ENCODE data around the gene THOP1.

Gene THOP1

GRCh38 chr19:2767688-2768087 is 17.6 kb upstream of the THOP1 start:
- H3K36me3 ChIP-seq (ENCODE audit: insufficient read depth, low read length) = peaks cover 59% of the 10 kb centered on the region
- no peak overlapping the region for H3K4me3 ChIP-seq (ENCODE audit: low read length)
- H2AFZ ChIP-seq (ENCODE audit: low read depth, low read length) = no peak overlapping the region
- no peaks in the 10 kb centered on the region for H3K27me3 ChIP-seq (ENCODE audit: insufficient read depth, low read length)
- H3K9me3 ChIP-seq (ENCODE audit: low read length) = no peaks in the 10 kb centered on the region
- no peaks in the 10 kb centered on the region for H3K4me1 ChIP-seq (ENCODE audit: insufficient read depth, low read length)

DNA sequence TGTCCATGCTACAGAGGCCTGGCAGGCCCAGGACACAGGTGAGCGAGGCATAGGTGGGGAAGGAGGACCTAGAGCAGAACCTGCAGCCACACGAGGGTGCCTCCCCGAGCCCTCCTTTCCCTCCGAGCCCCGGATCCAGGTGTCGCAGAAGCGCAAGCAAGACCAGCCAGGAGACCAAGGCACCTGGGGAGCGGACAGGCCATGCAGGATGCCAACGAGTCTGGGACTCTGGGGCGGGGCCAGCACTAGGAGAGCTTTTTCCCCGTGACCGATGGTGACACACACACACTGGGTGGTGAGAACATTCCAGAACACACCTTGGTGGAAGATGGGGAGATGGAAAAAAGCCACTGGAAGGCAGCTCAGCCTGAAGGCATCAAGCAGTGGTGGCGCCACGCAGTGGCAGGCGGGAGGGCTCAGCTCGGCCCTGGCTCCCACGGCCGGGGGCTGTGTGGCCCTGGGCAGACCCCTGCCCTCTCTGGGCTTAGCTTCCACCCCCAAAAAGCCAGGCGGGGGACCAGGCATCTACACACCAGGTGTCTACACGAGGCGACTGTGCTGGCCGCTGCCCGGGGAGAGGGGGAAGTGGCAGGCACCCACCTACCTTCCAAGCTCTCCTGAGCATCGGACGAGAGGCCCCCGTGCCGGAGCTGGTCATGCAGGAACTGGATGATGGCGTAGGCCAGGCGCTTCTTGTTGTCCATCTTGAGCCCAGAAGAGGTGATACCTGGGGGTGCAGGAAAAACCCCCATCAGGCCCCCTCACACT is 16.8 kb upstream of the THOP1 start:
- Histone ChIP-seq H3K36me3 (ENCODE audit: insufficient read depth, low read length) (peaks cover 55% of the 10 kb centered on the region), H3K27me3 (ENCODE audit: insufficient read depth, low read length) (no peaks in the 10 kb centered on the region)

GRCh38 chr19:2769218-2769617 is 16.1 kb upstream of the THOP1 start:
- H3K36me3 ChIP-seq (ENCODE audit: insufficient read depth, low read length) = peaks cover 49% of the 10 kb centered on the region
- no peak overlapping the region for H2AFZ ChIP-seq (ENCODE audit: low read depth, low read length)
- H3K4me3 ChIP-seq (ENCODE audit: low read length) = no peak overlapping the region
- no peaks in the 10 kb centered on the region for H3K27me3 ChIP-seq (ENCODE audit: insufficient read depth, low read length)
- no peaks in the 10 kb centered on the region for H3K4me1 ChIP-seq (ENCODE audit: insufficient read depth, low read length)
- peaks cover 2% of the 10 kb centered on the region for H3K9me3 ChIP-seq (ENCODE audit: low read length)

More for the DNA sequence above, 16.8 kb upstream of the THOP1 start:
- Histone ChIP-seq H3K4me3 (ENCODE audit: low read length) (no peak overlapping the region), H3K4me1 (ENCODE audit: insufficient read depth, low read length) (no peaks in the 10 kb centered on the region), H2AFZ (ENCODE audit: low read depth, low read length) (no peak overlapping the region), H3K9me3 (ENCODE audit: low read length) (no peaks in the 10 kb centered on the region)

DNA sequence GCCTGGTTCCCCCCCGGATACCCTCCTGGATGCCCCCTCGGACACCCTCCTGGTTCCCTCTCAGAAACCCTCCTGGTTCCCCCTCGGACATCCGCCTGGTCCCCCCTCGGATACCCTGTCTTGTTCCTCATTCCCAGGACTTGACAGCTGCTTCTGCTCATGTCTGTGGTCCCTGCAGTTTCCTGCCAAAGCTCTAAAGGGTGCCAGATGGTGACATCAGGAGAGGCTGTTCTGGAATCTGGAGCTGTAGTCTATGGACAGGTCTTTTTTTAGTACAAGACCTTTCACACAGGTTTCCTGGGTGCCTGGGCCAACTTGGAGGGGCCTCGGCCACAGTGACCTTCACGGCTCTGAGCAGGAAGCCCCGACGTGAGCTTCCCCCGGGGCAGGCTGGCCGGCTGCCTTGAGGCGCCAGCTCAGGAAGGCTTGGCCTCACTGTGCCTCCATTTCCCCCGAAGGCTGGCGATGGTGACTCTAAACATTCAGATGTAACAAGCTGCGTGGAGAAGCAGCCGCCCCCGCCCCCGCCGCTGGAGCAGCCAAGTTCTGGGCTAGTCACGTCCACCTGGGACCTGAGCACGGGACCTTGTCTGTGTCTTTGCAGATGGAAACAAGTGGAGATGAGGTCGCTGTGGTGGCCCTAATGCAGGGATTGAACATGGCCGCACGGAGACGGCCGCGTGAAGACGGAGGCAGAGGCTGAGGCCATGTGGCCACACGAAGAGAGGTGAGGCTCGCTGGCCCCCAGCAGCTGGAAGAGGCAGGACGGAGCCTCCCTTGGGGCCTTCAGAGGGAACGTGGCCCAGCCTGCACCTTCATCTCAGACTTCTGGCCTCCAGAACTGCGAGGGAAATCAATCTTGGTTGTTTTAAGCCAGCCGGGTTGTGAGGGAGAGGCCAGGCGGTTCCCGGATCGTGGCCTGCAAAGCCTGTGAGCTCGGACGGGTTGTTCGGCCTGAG is 15.0 kb upstream of the THOP1 start:
- Histone ChIP-seq H3K9me3 (ENCODE audit: low read length) (peaks cover 2% of the 10 kb centered on the region), H3K36me3 (ENCODE audit: insufficient read depth, low read length) (peaks cover 39% of the 10 kb centered on the region), H2AFZ (ENCODE audit: low read depth, low read length) (no peak overlapping the region), H3K4me3 (ENCODE audit: low read length) (no peak overlapping the region), H3K4me1 (ENCODE audit: insufficient read depth, low read length) (no peaks in the 10 kb centered on the region), H3K27me3 (ENCODE audit: insufficient read depth, low read length) (no peaks in the 10 kb centered on the region)

- Histone ChIP-seq H2AFZ (ENCODE audit: low read depth, low read length) (no peak overlapping the region), H3K36me3 (ENCODE audit: insufficient read depth, low read length) (peaks cover 31% of the 10 kb centered on the region), H3K4me3 (ENCODE audit: low read length) (no peak overlapping the region), H3K4me1 (ENCODE audit: insufficient read depth, low read length) (no peaks in the 10 kb centered on the region), H3K27me3 (ENCODE audit: insufficient read depth, low read length) (no peaks in the 10 kb centered on the region), H3K9me3 (ENCODE audit: low read length) (peaks cover 6% of the 10 kb centered on the region)
These were observed 13.3 kb upstream of the THOP1 start for GRCh38 chr19:2771786-2772674.

GRCh38 chr19:2774083-2774679 is 11.1 kb upstream of the THOP1 start:
- peaks cover 24% of the 10 kb centered on the region for H3K36me3 ChIP-seq (ENCODE audit: insufficient read depth, low read length)
- H2AFZ ChIP-seq (ENCODE audit: low read depth, low read length) = no peak overlapping the region
- H3K9me3 ChIP-seq (ENCODE audit: low read length) = peaks cover 7% of the 10 kb centered on the region
- no peaks in the 10 kb centered on the region for H3K4me1 ChIP-seq (ENCODE audit: insufficient read depth, low read length)
- no peak overlapping the region for H3K4me3 ChIP-seq (ENCODE audit: low read length)
- H3K27me3 ChIP-seq (ENCODE audit: insufficient read depth, low read length) = no peaks in the 10 kb centered on the region

DNA sequence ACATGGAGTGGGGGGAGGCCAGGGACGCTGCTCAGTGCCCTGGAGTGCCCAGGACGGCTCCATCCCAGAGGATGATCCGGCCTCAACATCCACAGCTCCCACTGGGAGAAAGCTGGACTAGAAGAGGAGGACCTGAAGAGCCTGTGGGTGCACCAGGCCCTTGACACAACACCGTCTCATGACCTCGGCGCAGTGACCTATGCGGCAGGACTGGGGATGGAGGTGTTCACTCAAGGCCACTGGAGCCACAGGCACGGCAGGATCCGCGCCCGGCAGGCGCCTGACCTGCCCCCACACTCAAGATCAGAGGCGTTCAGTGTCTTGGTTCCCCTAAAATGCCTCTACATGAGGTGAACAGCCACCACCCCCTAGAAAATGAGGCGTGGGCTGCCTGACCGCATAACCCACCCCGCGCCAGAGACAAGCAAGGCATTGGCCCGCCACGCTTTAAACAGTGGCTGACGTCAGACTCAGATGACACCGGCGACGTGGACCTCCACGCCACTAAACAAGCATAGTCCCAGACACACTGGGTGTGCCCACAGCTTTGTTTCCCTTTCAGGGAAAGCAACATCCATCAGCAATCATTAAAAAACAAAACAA is 10.2 kb upstream of the THOP1 start:
- Histone ChIP-seq H2AFZ (ENCODE audit: low read depth, low read length) (no peak overlapping the region), H3K36me3 (ENCODE audit: insufficient read depth, low read length) (peaks cover 22% of the 10 kb centered on the region), H3K4me3 (ENCODE audit: low read length) (no peak overlapping the region), H3K27me3 (ENCODE audit: insufficient read depth, low read length) (no peaks in the 10 kb centered on the region), H3K4me1 (ENCODE audit: insufficient read depth, low read length) (no peaks in the 10 kb centered on the region), H3K9me3 (ENCODE audit: low read length) (peaks cover 7% of the 10 kb centered on the region)

DNA sequence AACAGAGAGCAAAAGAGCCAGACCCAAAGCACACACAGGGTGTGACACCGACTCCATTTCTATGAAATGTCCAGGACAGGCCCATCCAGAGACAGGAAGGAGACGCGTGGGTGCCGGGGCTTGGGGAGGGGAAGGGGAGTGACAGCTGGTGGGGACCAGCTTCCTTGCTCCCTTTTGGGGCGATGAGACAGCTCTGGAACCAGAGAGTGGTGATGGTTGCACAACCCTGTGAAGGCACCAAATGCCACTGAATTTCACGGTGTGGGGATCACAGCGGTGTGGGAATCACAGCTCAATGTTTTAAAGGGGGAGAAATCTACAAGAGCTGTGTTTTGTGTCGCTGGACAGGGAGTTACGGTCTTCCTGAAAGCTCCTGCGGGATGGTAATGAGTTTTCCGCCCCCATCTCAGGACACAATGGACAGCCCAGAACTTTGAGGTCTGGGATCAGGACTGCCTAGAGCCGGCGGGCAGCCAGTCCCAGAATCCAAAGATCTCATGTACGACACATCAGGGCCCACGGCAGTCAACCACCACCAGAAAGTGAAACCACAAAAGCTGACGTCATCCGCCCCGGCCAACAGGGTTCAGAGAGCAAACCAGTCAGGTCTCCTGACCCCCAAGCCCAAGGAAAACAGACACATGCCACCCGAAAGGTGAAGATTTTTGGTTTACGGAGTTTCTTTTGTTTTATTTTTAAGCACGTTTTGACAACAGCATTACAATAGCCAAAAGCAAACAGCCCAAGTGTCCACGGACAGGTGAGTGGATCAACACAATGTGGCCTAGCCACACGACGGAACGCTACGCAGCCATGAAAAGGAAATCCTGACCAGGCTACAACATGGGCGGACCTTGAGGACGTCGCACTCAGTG is 9.5 kb upstream of the THOP1 start:
- no peak overlapping the region for H2AFZ ChIP-seq (ENCODE audit: low read depth, low read length)
- H3K27me3 ChIP-seq (ENCODE audit: insufficient read depth, low read length) = no peaks in the 10 kb centered on the region
- peaks cover 7% of the 10 kb centered on the region for H3K9me3 ChIP-seq (ENCODE audit: low read length)
- no peaks in the 10 kb centered on the region for H3K4me1 ChIP-seq (ENCODE audit: insufficient read depth, low read length)
- H3K4me3 ChIP-seq (ENCODE audit: low read length) = no peak overlapping the region
- H3K36me3 ChIP-seq (ENCODE audit: insufficient read depth, low read length) = peaks cover 19% of the 10 kb centered on the region

DNA sequence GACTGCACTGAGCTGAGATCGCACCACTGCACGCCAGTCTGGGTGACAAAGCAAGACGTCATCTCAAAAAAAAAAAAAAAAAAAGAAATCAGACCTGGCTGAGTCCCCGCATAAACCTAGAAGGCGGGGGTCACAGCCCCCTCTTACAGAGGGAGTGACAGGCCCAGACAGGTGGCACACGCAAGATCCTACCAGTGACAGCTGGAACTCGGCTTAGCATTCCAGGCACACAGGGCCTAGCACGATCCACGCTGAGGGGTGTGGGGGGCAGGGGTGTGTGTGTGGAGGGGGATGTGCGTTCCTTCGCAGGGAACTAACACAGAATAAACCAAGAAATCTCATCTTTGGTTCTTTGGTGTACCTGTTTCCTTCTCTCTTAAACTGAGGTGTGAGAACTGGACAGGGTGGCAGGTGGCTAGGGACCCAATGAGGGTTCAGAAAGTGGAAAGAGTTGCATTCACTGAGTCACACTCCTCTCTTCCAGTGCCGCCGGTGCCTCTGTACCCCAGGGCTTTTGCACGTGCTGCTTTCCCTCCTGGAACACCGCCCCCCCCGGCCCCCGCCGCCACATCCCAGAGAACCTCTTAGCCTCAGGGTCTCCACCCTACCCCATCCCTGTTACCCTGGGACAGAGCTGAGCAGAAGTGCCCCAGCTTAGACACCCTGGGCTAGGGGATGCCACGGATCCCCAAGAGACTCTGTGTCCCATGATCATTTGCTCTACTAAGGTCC is 7.2 kb upstream of the THOP1 start:
- Histone ChIP-seq H3K27me3 (ENCODE audit: insufficient read depth, low read length) (no peaks in the 10 kb centered on the region), H3K4me3 (ENCODE audit: low read length) (no peak overlapping the region), H3K9me3 (ENCODE audit: low read length) (peaks cover 7% of the 10 kb centered on the region), H2AFZ (ENCODE audit: low read depth, low read length) (no peak overlapping the region), H3K36me3 (ENCODE audit: insufficient read depth, low read length) (peaks cover 19% of the 10 kb centered on the region), H3K4me1 (ENCODE audit: insufficient read depth, low read length) (peaks cover 14% of the 10 kb centered on the region)

DNA sequence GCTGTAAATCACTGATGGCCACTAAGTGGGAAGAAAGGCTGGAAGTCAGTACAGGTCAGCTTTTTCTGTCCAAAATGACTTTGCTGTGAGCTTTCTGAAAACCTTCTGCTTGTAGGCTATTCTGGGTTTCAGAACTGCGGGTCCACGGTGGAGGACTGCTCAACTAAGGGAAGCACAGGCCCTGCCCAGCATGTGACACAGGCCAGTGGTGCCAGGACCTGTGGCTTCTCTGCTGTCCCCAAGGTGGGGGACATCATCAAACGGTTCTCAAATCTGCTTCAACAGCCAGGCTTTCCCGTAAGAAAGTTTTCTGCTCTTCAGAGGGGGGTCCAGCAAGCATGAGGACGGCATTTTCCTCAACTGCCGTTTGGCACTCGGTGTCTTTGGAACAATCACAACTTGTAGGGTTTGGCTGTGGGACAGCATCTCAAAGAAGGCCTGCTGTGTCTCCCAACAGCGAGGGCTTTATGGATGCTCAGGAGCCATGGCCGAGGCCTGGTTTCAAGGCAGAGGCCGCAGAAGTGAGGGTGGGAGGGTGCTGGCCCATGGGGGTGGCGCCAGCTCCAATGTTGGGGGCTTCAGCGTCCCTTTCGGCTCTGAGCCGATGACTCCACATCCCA is 6.1 kb upstream of the THOP1 start:
- Histone ChIP-seq H3K9me3 (ENCODE audit: low read length) (peaks cover 6% of the 10 kb centered on the region), H3K36me3 (ENCODE audit: insufficient read depth, low read length) (peaks cover 19% of the 10 kb centered on the region), H3K4me3 (ENCODE audit: low read length) (no peak overlapping the region), H3K27me3 (ENCODE audit: insufficient read depth, low read length) (no peaks in the 10 kb centered on the region), H2AFZ (ENCODE audit: low read depth, low read length) (no peak overlapping the region), H3K4me1 (ENCODE audit: insufficient read depth, low read length) (peaks cover 17% of the 10 kb centered on the region)

- H3K4me1 ChIP-seq (ENCODE audit: insufficient read depth, low read length) = peaks cover 21% of the 10 kb centered on the region
- peaks cover 19% of the 10 kb centered on the region for H3K36me3 ChIP-seq (ENCODE audit: insufficient read depth, low read length)
- H3K9me3 ChIP-seq (ENCODE audit: low read length) = peaks cover 6% of the 10 kb centered on the region
- no peaks in the 10 kb centered on the region for H3K27me3 ChIP-seq (ENCODE audit: insufficient read depth, low read length)
- no peak overlapping the region for H3K4me3 ChIP-seq (ENCODE audit: low read length)
- no peak overlapping the region for H2AFZ ChIP-seq (ENCODE audit: low read depth, low read length)
These were observed 5.0 kb upstream of the THOP1 start for GRCh38 chr19:2780284-2780683.
